HG03159 (cell line): ENCODE measurements around the gene OR5D18.
"Not testable (repeated sequence)": the region's sequence is repeated elsewhere in the genome, so short reads cannot be mapped to it uniquely, and the experiment has no call there.

Source experiments
- ATAC-seq: cut with Tn5 transposase; IDR thresholded peaks from one replicate; pipeline ENCODE4 v1.9.1; 2021; ENCODE audit warnings: mild to moderate bottlenecking, moderate library complexity; ENCODE audit not compliant: unreplicated experiment

OR5D18 gene

DNA sequence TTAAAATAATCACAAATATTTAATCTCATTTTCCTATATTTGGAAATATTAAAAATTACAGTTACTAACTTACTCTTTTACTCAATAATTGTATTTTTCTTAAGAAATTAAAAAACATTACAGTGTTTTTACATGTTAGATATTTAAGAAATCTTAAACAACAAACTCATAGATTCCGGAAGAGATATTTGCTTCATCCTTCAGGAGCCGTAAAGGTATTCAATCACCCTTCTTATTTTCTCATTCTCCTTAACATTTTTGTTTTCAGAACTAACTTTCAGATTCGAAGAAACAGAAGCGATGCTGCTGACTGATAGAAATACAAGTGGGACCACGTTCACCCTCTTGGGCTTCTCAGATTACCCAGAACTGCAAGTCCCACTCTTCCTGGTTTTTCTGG, at the start of gene OR5D18:
Gene OR5D18, plus strand, starts transcription at position 301 of the 400 bp plus-strand sequence. Its CDS starts 0 bp downstream, at position 301.
- no peak for ATAC-seq

DNA sequence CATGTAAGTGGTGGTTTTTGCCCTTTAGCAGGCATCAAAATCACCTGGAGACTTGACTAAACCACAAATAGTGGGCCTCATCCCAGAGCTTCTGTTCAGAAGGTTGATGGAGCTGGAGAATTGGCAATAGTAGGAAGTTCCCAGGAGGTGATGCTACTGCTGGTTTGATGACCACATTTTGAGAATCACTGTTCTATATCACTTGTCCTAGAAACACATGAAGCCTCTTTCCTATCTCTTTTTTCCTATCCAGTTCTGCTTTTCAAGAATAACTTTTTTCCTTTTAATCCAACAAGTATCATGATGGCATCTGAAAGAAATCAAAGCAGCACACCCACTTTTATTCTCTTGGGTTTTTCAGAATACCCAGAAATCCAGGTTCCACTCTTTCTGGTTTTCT, 46.3 kb upstream of the OR5D18 start, which contains the start of gene OR5D13:
Gene OR5D13, plus strand, starts transcription at position 301 of the 400 bp plus-strand sequence. Its CDS starts 0 bp downstream, at position 301.
- ATAC-seq: no peak

GRCh38 chr11:55791606-55792005, 27.8 kb upstream of the OR5D18 start:
- ATAC-seq: no peak

DNA sequence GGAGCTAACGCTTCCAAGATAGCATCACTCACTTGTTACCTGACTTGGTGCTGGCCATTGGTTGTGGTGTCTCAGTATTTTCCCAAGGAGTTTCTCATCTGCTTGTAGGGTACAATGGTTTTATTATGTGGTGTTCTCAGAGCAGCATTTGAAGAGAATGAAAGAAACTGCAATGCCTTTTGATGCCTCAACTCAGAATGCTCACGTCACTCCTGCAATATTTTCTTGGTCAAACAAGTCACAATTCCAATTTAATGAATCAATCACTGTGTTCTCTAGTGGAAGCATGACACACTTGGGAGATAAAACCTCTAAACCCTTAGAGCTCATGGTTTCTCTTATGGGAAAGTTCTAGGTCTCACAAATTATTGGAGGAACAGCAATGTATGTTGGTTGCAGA, 26.1 kb upstream of the OR5D18 start:
- no peak for ATAC-seq

- no peak for ATAC-seq
Measured at GRCh38 chr11:55795256-55795655, 24.2 kb upstream of the OR5D18 start, which contains the start of gene OR5D14. Gene OR5D14, plus strand, starts transcription at chr11:55795556. Its CDS starts 0 bp downstream, at chr11:55795556.

GRCh38 chr11:55806248-55806647, 13.2 kb upstream of the OR5D18 start:
- ATAC-seq: no peak

DNA sequence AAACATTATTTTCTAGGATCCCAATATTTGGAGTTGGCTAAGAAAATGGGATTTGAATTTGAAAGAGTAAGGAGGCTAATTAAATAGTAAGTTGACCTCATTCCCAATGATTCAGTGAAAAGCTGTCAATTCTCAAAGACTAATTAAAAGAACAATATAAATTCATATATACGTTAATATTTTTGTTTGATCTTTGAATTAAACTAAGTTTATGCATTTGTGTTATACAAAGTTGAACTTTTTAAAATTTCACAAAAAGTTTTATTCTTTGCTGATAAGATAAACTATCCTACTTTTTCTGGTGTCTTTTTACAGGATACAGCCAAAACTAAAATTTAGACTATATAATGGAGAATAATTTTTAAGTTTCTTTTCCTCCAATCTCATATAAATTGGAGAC, 8.4 kb upstream of the OR5D18 start, which contains the start of gene OR5L1:
Gene OR5L1, plus strand, starts transcription at position 301 of the 400 bp plus-strand sequence. CDS start 100 bp downstream, outside the sequence.
- ATAC-seq: no peak

DNA sequence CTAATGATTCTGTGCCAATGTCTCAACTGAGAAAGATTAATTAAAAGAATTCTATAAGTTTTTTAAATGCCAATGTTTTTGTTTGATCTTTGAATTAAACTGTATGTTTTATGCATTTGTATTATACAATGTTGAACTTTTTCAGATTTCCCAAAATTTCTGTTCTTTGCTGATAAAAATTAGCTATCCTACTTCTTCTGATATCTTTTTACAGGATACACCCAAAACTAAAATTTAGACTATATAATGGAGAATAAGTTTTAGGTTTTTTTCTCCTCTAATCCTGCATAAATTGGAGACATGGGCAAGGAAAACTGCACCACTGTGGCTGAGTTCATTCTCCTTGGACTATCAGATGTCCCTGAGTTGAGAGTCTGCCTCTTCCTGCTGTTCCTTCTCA, 7.5 kb downstream of the OR5D18 start, which contains the start of gene OR5L2:
Gene OR5L2, plus strand, starts transcription at position 301 of the 400 bp plus-strand sequence. Its CDS starts 0 bp downstream, at position 301.
- no peak for ATAC-seq

GRCh38 chr11:55838452-55838851, 19.0 kb downstream of the OR5D18 start, which contains the start of gene OR5D16:
Gene OR5D16, plus strand, starts transcription at chr11:55838752. Its CDS starts 0 bp downstream, at chr11:55838752.
- ATAC-seq: no peak

GRCh38 chr11:55847453-55847852, 28.0 kb downstream of the OR5D18 start:
- no peak for ATAC-seq

- ATAC-seq: no peak
Measured at GRCh38 chr11:55849037-55849436, 29.6 kb downstream of the OR5D18 start.

DNA sequence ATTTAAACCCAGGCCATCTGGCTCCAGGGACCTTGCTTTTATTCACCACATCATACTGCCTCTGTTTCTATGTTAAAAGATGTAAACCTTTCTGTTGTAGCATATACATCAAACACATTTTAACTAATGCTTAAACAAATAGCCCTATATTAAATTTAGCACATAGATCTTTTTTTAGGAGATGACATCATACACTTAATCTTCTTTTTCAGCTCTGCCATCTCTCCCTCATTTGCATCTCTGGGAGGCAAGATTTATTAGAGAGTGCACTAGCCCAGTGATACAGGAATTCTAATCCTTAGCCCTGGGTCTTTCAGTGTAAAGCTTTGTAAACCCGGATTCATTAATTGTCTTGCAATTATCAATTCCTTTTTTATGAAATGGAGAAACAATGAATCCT, 32.7 kb downstream of the OR5D18 start:
- ATAC-seq: no peak

DNA sequence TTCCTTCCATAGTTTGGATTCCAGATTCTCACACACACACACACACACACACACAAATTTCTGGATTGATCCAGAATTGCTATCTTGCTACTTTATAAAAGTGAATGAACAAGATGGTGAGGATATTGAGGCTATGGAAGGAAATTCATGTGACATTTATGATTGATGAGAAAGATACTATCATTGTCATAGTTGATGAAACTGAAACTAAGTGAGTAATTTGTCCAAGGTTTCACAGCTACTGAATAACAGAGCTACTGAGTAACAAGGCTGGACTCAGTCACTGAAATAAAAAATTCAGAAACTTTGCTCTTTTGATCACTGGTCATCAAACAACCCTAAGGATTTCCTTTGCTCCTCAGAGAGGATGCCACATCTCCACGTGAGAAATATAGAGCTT, 35.3 kb downstream of the OR5D18 start:
- no peak for ATAC-seq

- not testable (repeated sequence) for ATAC-seq
Measured at GRCh38 chr11:55867354-55867753, 47.9 kb downstream of the OR5D18 start.
